ENCODE data around the gene CYLD.

Gene CYLD

DNA sequence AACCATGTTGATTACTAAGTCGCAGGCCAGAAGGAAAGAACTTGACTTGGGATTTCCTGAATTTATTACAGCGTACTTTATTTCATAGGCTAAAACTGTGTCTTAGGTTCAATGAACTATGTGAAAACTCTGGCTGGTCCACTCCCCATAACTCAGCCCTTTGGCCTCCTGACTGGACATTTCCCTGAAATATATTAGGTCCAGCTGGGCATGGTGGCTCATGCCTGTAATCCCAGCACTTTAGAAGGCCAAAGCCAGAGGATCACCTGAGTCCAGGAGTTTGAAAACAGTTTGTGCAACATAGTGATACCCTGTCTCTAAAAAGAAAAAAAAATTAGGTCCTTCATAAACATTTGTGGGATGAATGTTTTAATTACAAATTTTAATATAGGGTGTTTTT, 97.0 kb downstream of the CYLD start:
- intact Hi-C loops (cut with DNase I): no loop called here

DNA sequence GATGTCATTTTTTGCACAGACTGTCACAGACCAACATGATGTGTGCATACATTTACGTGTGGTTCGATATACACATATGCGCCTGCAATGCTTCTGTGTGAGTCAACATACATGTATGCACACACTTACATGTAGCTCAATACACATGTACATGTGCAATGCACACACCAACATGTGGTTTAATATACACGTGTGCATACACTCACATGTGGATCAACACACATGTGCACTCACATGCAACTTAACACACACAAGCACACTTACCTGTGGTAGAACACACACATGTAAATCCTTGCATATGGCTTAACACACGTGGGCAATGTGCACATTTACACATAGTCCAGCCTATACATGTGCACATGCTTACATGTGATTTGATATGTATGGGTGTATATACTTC, 97.5 kb downstream of the CYLD start:
- no peak for DNase-seq
- intact Hi-C loops (cut with DNase I): no loop called here

More for the DNA sequence above, 97.0 kb downstream of the CYLD start:
- DNase-seq: no peak

DNA sequence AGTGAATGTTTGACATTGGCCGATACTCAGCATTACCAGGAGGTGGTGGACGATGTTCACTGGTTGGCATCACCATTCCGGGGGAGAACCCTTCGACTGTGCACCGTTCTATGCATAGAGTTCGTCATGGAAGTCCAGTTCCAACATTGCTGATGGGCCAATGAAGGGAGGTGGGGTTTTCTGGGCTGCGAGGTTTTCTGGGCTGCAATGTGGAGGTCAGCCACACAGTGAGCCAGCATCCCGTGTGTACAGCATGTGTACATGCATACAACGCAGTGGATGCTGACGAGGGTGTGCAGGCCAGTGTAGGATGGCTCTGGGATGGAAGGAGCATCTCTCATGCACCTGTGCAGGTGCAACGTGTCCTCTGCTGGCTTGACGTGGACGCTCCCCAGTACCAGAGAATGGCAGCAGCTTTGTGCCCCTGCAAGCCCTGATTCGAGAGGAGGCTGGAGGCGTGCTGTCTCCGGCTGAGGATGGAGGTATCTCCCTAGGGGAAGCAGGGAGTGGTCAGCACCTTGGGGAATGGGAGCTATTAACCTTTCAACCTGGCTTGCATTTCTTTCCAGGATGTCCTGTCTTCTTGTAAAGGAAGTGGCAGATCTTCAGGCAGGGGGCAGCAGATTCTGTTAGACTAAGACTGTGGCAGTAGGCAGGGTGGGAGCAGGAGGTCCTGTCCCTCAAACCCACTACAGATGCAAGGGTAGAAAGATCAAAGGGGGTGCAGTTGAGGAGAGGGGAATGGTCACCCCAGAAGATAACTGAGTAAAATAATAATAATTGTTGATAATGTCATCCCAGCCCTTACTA, 98.2 kb downstream of the CYLD start:
- DNase-seq: no peak
- intact Hi-C loops (cut with DNase I): no loop called here

- peak in 1 of 10 donors; percentile 63 for DNase-seq
- intact Hi-C loops (cut with DNase I): no loop called here
Observed at GRCh38 chr16:50841081-50841886, 99.4 kb downstream of the CYLD start.

DNA sequence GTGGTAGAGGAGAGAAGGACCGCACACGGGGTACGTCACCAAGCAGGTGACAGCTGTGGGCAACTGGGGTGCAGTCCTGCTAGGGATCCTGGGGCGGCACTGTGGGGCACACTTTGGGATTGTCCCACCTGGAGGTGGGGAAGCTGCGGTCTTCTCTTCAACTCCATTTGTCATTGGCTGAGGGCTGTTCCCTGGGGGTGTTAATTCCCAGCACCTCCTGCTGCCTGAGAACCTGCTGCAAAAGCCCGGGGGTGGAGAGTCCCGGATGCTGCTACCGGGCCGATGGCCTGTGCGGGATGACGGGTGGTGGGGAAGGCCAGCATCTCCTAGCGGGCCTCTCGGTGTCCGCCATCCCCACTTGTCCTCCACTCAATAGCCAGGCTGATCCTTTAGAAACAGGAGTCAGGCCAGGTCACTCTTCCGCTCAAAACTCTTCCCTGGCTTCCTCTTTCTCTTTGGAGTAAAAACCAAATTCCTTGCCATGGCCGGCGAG, 100.2 kb downstream of the CYLD start:
- DNase-seq: peak in 1 of 10 donors; percentile 55
- intact Hi-C loops (cut with DNase I): no loop called here

DNA sequence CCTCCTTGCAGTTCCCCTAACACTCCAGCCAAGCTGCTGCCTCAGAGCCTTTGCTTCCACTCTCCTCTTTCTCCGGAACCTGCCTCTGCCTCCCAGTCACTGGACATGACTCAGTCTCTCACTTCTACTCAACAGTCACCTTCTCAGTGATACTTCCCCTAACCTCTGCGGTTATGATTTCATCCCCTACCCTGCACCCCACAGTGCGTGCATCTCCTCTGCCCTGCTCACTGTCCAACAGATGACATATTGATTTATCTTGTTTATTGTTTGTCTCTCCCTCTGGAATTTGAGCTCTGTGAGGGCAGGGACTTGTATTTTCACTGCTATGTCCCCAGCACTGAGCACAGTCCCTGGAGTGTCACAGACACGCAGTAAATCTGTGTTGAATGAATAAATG, 100.7 kb downstream of the CYLD start:
- intact Hi-C loops (cut with DNase I): no loop called here
- no peak for DNase-seq

DNA sequence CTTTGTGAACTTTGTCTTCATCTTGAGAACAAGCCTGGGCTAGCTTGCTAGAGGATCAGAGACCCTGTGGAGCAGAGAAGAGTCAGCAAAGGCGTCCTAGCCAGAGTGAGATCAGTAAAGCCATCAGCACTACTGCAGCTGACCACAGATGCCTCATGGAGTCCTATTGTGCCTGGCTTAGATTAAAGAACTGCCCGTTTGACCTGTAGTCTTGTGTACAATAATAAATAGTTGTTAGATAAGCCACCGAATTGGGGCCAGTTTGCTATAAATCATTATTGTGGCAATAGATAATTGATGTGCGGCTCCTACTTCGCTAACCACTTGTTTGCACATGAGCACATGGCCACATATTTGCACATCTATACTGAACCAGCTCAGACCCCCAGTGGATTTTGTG, 103.0 kb downstream of the CYLD start:
- no peak for DNase-seq

DNA sequence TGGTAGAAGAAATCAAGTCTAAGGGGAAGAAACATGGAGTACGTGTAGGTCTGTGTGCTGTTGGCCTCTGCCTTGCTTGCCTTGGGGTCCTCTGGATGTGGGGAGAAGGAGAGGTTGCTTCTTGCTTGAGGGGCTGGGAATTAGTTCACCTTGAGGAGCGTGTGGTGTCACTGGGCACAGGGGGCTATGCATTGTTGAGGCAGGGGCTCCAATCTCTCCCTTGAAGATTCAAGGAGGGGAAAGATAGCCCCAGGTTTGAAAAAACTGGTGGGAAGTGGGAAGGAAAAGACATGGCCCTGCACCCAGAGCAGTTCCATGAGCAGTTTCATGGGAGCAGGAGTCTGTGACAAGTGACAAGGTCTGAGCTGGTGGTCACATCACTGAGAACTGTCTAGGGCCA, 103.4 kb downstream of the CYLD start:
- DNase-seq: no peak
- intact Hi-C loops (cut with DNase I): no loop called here

More for the DNA sequence above, 103.0 kb downstream of the CYLD start:
- intact Hi-C loops (cut with DNase I): no loop called here

DNA sequence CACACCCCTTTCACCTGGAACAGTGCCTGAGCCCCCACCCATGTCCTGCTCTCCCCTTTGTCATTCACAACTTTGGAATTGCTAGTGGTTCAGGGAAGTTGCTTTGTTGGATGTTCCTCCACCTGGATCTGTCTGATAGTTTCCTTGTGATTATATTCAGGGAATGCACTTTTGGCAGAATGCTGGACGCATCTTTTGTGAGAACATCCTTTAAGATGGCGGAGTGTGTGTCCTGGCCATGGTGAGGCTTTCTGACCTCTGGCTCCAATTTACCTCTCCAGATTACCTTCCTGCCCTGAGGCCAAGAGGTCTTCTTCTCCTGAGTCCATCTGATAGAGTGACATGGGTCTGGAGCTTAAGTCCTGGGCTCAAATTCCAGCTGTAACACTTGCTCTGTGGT, 104.6 kb downstream of the CYLD start:
- DNase-seq: no peak
- intact Hi-C loops (cut with DNase I): no loop called here

- intact Hi-C loops (cut with DNase I): no loop called here
Observed at GRCh38 chr16:50847166-50847565, 105.3 kb downstream of the CYLD start.

GRCh38 chr16:50848755-50849514, 107.0 kb downstream of the CYLD start:
- DNase-seq: no peak
- intact Hi-C loops (cut with DNase I): no loop called here

More at GRCh38 chr16:50847166-50847565, 105.3 kb downstream of the CYLD start:
- DNase-seq: no peak
